Trophoblast cell (in vitro differentiated cells and primary cell): Measurements from ENCODE around the gene FAM3A.

Experiments
- DNase-seq, 2 donors: peaks; one replicate each; pipeline ENCODE4 v3.0.0-alpha.2; 2016
- H2AFZ ChIP-seq: 2 replicates; pipeline ENCODE4 v1.6.1; 2013; ENCODE audit warnings: low read length, moderate library complexity, mild to moderate bottlenecking; ENCODE audit not compliant: insufficient read depth, poor library complexity
- H2AK5ac ChIP-seq: 2 replicates; pipeline ENCODE4 v1.6.1; 2013; ENCODE audit warnings: mild to moderate bottlenecking, low read length
- H2BK120ac ChIP-seq: 2 replicates; pipeline ENCODE4 v1.6.1; 2013; ENCODE audit warnings: low read length, mild to moderate bottlenecking, moderate library complexity; ENCODE audit not compliant: insufficient read depth, poor library complexity
- H2BK12ac ChIP-seq: 2 replicates; pipeline ENCODE4 v1.6.1; 2013; ENCODE audit warnings: mild to moderate bottlenecking, low read length, moderate library complexity
- H2BK5ac ChIP-seq: 2 replicates; pipeline ENCODE4 v1.6.1; 2013; ENCODE audit warnings: low read length, low read depth, moderate library complexity, mild to moderate bottlenecking; ENCODE audit not compliant: poor library complexity
- H3K14ac ChIP-seq: 2 replicates; pipeline ENCODE4 v1.6.1; 2013; ENCODE audit warnings: mild to moderate bottlenecking, low read length
- H3K18ac ChIP-seq: 2 replicates; pipeline ENCODE4 v1.6.1; 2013; ENCODE audit warnings: mild to moderate bottlenecking, low read length
- H3K23ac ChIP-seq: 2 replicates; pipeline ENCODE4 v1.6.1; 2013; ENCODE audit warnings: low read length
- H3K27ac ChIP-seq: 2 replicates; pipeline ENCODE4 v1.5.1; 2013; ENCODE audit warnings: low read depth, mild to moderate bottlenecking, inconsistent platforms, low read length, moderate library complexity
- H3K27me3 ChIP-seq: 2 replicates; pipeline ENCODE4 v1.6.1; 2013; ENCODE audit warnings: inconsistent platforms, mild to moderate bottlenecking, low read length, moderate library complexity; ENCODE audit not compliant: insufficient read depth
- H3K36me3 ChIP-seq, 2 experiments: 1 replicate in 1 of 2; 2 replicates in 1 of 2; pipeline ENCODE4 v1.6.1; 2013; ENCODE audit warnings: low read length in 2 of 2, mild to moderate bottlenecking in 2 of 2, moderate library complexity in 1 of 2; ENCODE audit not compliant: insufficient read depth in 2 of 2, control insufficient read depth in 1 of 2
- H3K4ac ChIP-seq: 2 replicates; pipeline ENCODE4 v1.6.1; 2013; ENCODE audit warnings: low read depth, mild to moderate bottlenecking, low read length, moderate library complexity
- H3K4me1 ChIP-seq, 2 experiments: 1 replicate in 1 of 2; 2 replicates in 1 of 2; pipeline ENCODE4 v1.6.1; 2013; ENCODE audit warnings: low read length in 2 of 2, mild to moderate bottlenecking in 2 of 2, moderate library complexity in 1 of 2; ENCODE audit not compliant: insufficient read depth in 2 of 2, control insufficient read depth in 1 of 2
- H3K4me2 ChIP-seq: 2 replicates; pipeline ENCODE4 v1.6.1; 2013; ENCODE audit warnings: inconsistent platforms, mild to moderate bottlenecking, low read length, moderate library complexity
- H3K4me3 ChIP-seq: 2 replicates; pipeline ENCODE4 v1.5.1; 2013; ENCODE audit warnings: mild to moderate bottlenecking, low read depth, low read length, inconsistent platforms
- H3K79me1 ChIP-seq: one replicate; pipeline ENCODE4 v1.6.1; 2013; ENCODE audit warnings: low read length
- H3K79me2 ChIP-seq: 2 replicates; pipeline ENCODE4 v1.6.1; 2013; ENCODE audit warnings: low read length, mild to moderate bottlenecking; ENCODE audit not compliant: control insufficient read depth, insufficient read depth, poor library complexity
- H3K9ac ChIP-seq: 2 replicates; pipeline ENCODE4 v1.6.1; 2013; ENCODE audit warnings: mild to moderate bottlenecking, low read length
- H3K9me3 ChIP-seq: 2 replicates; pipeline ENCODE4 v1.6.1; 2013; ENCODE audit warnings: low read depth, mild to moderate bottlenecking, control low read depth, inconsistent platforms, low read length; ENCODE audit not compliant: insufficient read depth
- H4K12ac ChIP-seq: 2 replicates; pipeline ENCODE4 v1.6.1; 2013; ENCODE audit warnings: low read depth, mild to moderate bottlenecking, low read length, moderate library complexity
- H4K8ac ChIP-seq: 2 replicates; pipeline ENCODE4 v1.6.1; 2013; ENCODE audit warnings: low read depth, mild to moderate bottlenecking, low read length, moderate library complexity
- H4K91ac ChIP-seq: one replicate; pipeline ENCODE4 v1.6.1; 2013; ENCODE audit warnings: low read depth, mild to moderate bottlenecking, low read length, moderate library complexity
- WGBS: extraction: QIAGEN DNeasy Blood & Tissue Kit; methylation state at CpG from one replicate; pipeline ENCODE4 v1.1.7; 2013; ENCODE audit warnings: missing lambda C conversion rate; ENCODE audit not compliant: insufficient read length, insufficient coverage; ENCODE audit errors: extremely low coverage; 5-methylcytosine and 5-hydroxymethylcytosine counted together

FAM3A gene

GRCh38 chrX:154481911-154482601 lies 34.0 kb downstream of the FAM3A start:
- Histone ChIP-seq H3K14ac (no peak overlapping the region), H4K8ac (no peak overlapping the region), H3K27me3 (no peaks in the 10 kb centered on the region), H2BK5ac (no peak overlapping the region), H2AFZ (no peak overlapping the region), H2BK12ac (no peak overlapping the region), H3K4me1 (peaks cover 9 to 13% of the 10 kb centered on the region in 2 experiments), H2BK120ac (no peak overlapping the region), H3K18ac (no peak overlapping the region), H3K79me1 (peaks cover 12% of the 10 kb centered on the region), H3K4me3 (no peak overlapping the region), H3K9me3 (no peaks in the 10 kb centered on the region), H4K91ac (no peak overlapping the region), H3K9ac (no peak overlapping the region), H3K23ac (no peak overlapping the region), H3K79me2 (peaks cover 6% of the 10 kb centered on the region), H3K4me2 (no peak overlapping the region), H3K4ac (no peak overlapping the region), H3K27ac (no peak overlapping the region), H2AK5ac (no peak overlapping the region), H3K36me3 (peaks cover 16 to 18% of the 10 kb centered on the region in 2 experiments), H4K12ac (no peak overlapping the region)
- no CpG with 5 or more reads among the region's 14 CpGs for WGBS
- no peak for DNase-seq

GRCh38 chrX:154481195-154481594 lies 34.8 kb downstream of the FAM3A start:
- peaks cover 4% of the 10 kb centered on the region for H3K79me2 ChIP-seq
- H3K4me1 ChIP-seq, result peaks cover 9 to 11% of the 10 kb centered on the region in 2 experiments
- H3K4me3 ChIP-seq, result no peak overlapping the region
- no peak overlapping the region for H4K12ac ChIP-seq
- H4K8ac ChIP-seq, result no peak overlapping the region
- H3K9me3 ChIP-seq, result no peaks in the 10 kb centered on the region
- no peak overlapping the region for H3K4ac ChIP-seq
- no peak overlapping the region for H3K9ac ChIP-seq
- H4K91ac ChIP-seq, result no peak overlapping the region
- no CpG with 5 or more reads among the region's 5 CpGs for WGBS
- peaks cover 18% of the 10 kb centered on the region in 2 experiments for H3K36me3 ChIP-seq
- no peak overlapping the region for H2AFZ ChIP-seq
- H3K23ac ChIP-seq, result no peak overlapping the region
- H3K79me1 ChIP-seq, result peaks cover 8% of the 10 kb centered on the region
- no peak overlapping the region for H3K27ac ChIP-seq
- no peak overlapping the region for H3K4me2 ChIP-seq
- H3K18ac ChIP-seq, result no peak overlapping the region
- H3K14ac ChIP-seq, result no peak overlapping the region
- no peak overlapping the region for H2BK12ac ChIP-seq
- no peak overlapping the region for H2AK5ac ChIP-seq
- no peak overlapping the region for H2BK5ac ChIP-seq
- no peak for DNase-seq
- H3K27me3 ChIP-seq, result no peaks in the 10 kb centered on the region
- no peak overlapping the region for H2BK120ac ChIP-seq

GRCh38 chrX:154478728-154479622 lies 37.1 kb downstream of the FAM3A start, which contains the start of gene LAGE3:
Gene LAGE3, minus strand, starts transcription at chrX:154479281. Its CDS starts 366 bp downstream, at chrX:154478915.
- Histone ChIP-seq H2BK120ac (peak within 1 kb of the TSS; percentile 72), H3K4me1 (peaks cover 5% of the 10 kb centered on the region in 2 experiments), H4K12ac (peak within 1 kb of the TSS; percentile 90), H2BK12ac (peak within 1 kb of the TSS; percentile 66), H3K27ac (peak within 1 kb of the TSS; percentile 4), H3K14ac (peak within 1 kb of the TSS; percentile 30), H3K79me1 (peaks cover 5% of the 10 kb centered on the region), H3K4ac (no peak within 1 kb of the TSS), H3K36me3 (peaks cover 3 to 4% of the 10 kb centered on the region in 2 experiments), H4K8ac (peak within 1 kb of the TSS; percentile 85), H3K23ac (no peak within 1 kb of the TSS), H3K9ac (no peak within 1 kb of the TSS), H4K91ac (peak within 1 kb of the TSS; percentile 75), H3K27me3 (no peaks in the 10 kb centered on the region), H3K9me3 (no peaks in the 10 kb centered on the region), H3K4me2 (peak within 1 kb of the TSS; percentile 80), H3K18ac (peak within 1 kb of the TSS; percentile 59), H3K79me2 (no peaks in the 10 kb centered on the region), H2AK5ac (peak within 1 kb of the TSS; percentile 49), H2AFZ (no peak within 1 kb of the TSS), H2BK5ac (peak within 1 kb of the TSS; percentile 10), H3K4me3 (peak within 1 kb of the TSS; percentile 68)
- WGBS, result no CpG with 5 or more reads among the region's 85 CpGs
- DNase-seq, result peak; percentile 85 to 92

GRCh38 chrX:154477891-154478477 lies 38.0 kb downstream of the FAM3A start:
- Histone ChIP-seq H2AK5ac (peak overlapping the region; percentile 49), H3K4me3 (peak overlapping the region; percentile 67), H3K36me3 (peaks cover 10 to 11% of the 10 kb centered on the region in 2 experiments), H3K18ac (no peak overlapping the region), H4K91ac (no peak overlapping the region), H3K23ac (no peak overlapping the region), H3K4ac (no peak overlapping the region), H3K4me1 (peaks cover 5% of the 10 kb centered on the region in 2 experiments), H3K79me1 (peaks cover 5% of the 10 kb centered on the region), H3K79me2 (no peaks in the 10 kb centered on the region), H2BK5ac (no peak overlapping the region), H4K12ac (peak overlapping the region; percentile 77), H2AFZ (no peak overlapping the region), H3K4me2 (peak overlapping the region; percentile 80), H3K9me3 (no peaks in the 10 kb centered on the region), H2BK12ac (no peak overlapping the region), H3K9ac (no peak overlapping the region), H3K27me3 (no peaks in the 10 kb centered on the region), H3K27ac (no peak overlapping the region), H2BK120ac (no peak overlapping the region), H4K8ac (no peak overlapping the region), H3K14ac (no peak overlapping the region)
- DNase-seq, result no peak
- no CpG with 5 or more reads among the region's 24 CpGs for WGBS
